ENCODE measurements around the gene FST. TPM values are rescaled to one million over a fixed set of nuclear protein-coding genes. Genes with fewer than 3 reads are reported as not detected.

Gene FST, protein sequence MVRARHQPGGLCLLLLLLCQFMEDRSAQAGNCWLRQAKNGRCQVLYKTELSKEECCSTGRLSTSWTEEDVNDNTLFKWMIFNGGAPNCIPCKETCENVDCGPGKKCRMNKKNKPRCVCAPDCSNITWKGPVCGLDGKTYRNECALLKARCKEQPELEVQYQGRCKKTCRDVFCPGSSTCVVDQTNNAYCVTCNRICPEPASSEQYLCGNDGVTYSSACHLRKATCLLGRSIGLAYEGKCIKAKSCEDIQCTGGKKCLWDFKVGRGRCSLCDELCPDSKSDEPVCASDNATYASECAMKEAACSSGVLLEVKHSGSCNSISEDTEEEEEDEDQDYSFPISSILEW
- 10 to 100 TPM in 2 of 4 donors, 1 to 10 TPM in 2; 2.1 to 15.7 (median 9.3) TPM for total RNA-seq

DNA sequence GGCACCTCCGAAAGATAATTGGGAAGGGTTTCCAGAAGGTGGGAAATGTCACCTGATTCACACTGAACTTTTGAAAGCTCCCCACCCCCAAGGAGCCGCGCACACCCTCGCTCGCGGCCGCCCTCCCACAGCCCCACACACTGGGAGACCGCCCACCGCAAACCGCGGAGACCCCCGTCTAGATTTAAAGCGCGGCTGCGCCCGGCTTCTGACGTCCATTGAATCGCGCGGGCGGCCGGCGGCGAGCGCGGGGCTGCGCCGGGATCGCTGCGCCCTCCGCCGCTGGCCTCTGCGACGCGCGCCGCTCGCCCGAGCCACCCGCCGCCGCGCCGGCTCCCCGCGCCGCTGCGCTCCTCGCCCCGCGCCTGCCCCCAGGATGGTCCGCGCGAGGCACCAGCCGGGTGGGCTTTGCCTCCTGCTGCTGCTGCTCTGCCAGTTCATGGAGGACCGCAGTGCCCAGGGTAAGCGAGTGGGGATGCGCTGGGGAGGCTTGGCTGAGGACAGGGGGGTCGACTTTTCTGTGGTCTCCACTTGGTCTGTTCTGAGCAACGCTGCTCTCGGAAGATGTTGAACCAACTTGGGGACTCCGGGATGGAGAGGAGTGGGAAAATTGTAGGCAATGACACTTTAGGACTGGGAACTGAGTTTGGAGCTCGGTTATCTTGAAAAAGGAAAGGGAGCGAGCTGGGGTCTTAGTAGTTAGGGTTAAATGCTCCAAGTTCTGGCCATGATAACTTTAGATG, at the start of gene FST:
FST (plus strand) TSS at position 214 of the 743 bp plus-strand sequence; CDS start at position 377, 163 bp downstream.
- TF ChIP-seq, protein P1, sequence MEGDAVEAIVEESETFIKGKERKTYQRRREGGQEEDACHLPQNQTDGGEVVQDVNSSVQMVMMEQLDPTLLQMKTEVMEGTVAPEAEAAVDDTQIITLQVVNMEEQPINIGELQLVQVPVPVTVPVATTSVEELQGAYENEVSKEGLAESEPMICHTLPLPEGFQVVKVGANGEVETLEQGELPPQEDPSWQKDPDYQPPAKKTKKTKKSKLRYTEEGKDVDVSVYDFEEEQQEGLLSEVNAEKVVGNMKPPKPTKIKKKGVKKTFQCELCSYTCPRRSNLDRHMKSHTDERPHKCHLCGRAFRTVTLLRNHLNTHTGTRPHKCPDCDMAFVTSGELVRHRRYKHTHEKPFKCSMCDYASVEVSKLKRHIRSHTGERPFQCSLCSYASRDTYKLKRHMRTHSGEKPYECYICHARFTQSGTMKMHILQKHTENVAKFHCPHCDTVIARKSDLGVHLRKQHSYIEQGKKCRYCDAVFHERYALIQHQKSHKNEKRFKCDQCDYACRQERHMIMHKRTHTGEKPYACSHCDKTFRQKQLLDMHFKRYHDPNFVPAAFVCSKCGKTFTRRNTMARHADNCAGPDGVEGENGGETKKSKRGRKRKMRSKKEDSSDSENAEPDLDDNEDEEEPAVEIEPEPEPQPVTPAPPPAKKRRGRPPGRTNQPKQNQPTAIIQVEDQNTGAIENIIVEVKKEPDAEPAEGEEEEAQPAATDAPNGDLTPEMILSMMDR (IDR thresholded peaks at IDR 0.05), result no peak
- ATAC-seq (ENCODE audit: low FRiP score), result no peak
- DNase-seq (ENCODE audit: low spot score), result no peak

DNA sequence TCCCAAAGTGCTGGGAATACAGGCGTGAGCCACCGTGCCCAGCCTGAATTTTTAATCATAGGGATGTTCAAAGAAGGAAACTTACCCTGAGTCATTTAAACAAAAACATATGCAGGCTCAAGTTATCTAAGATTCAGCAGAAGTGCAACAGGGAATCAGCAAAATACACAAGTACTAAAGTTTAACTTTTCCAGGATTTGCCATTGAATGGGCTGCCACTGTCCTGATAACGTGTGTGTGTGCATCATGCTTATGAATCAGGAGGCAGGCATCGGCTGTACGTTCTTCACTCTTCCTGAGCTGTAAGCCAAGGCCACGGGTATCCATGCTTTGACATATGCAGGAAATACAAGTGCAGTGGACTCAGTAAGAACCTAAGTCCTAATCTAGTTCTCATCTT, 48.8 kb upstream of the FST start:
- ATAC-seq (ENCODE audit: low FRiP score) (no peak), DNase-seq (ENCODE audit: low spot score) (no peak)
- TF ChIP-seq, protein P1 (IDR thresholded peaks at IDR 0.05), result no peak

DNA sequence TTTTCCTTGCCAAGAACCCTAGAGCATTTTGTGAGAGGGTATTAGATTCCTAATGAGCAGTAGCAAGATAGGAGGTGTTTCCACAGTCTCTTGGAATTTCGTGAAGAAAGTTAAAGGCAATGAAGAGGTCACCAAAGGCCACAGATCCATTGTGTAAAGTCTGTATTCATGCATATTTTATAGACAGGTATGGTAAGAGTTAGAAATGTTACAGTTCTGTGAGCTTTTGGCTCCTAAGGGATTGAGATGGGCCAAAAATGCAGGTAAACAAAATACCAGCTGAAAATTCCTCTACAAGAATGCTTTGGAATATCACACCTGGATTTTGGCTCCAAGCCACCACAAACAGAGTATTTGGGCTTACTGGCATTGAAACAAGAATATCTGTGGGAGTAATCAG, 47.4 kb upstream of the FST start:
- ATAC-seq (ENCODE audit: low FRiP score), result no peak
- no peak for DNase-seq (ENCODE audit: low spot score)

DNA sequence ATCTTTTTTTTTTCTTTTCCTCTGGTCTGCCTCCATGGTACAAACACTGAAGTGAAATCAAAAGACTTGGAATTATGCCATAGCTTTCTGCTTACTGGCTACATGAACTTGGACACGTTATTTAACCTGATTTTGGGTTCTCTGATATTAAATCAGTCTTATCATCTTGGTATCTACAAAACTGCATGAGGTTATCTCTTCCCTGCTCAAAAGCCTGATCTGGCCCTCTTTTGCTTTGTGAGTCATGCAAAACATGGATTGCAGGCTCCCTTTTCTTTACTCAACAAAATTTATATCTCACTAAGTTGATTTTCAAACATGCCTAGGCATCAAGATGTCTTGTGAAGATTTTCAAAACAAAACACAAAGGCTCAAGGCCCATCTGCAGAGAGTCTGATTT, 45.9 kb upstream of the FST start:
- ATAC-seq (ENCODE audit: low FRiP score), result no peak
- DNase-seq (ENCODE audit: low spot score), result no peak
- TF ChIP-seq, protein P1 (IDR thresholded peaks at IDR 0.05), result no peak

More for the DNA sequence above, 47.4 kb upstream of the FST start:
- TF ChIP-seq, protein P1 (IDR thresholded peaks at IDR 0.05), result no peak

DNA sequence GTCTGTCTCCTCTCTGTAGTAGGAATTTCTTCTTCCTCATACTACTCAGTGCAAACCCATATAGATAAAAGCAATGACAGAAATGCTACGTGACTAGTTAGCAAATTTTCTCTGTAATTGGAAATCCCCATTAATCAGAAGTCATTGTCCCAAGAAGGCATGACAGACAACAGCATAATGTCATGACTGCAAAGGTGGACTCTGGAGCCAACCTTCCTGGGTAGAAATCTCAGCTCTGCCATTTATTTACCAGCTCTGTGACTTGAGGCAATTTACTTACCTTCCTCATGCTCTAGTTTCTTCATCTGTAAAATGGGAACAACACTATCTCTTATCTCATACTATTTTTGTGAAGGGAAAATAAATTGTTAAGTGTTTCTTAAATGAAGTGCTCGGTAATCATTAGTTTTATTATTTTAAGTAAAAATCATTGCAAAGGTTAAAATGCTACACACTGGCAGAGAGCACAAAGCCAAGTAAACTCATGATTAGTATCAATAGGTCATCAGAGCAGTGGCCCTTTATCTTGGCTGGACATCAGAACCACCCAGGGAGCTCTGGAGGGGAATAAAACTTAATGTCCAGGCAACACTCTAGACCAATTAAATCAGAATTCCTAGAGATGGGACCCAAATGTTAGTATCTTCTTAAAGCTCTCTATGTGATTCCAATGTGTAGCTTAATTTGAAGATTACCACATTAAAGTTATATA, 43.8 kb upstream of the FST start:
- no peak for ATAC-seq (ENCODE audit: low FRiP score)
- TF ChIP-seq, protein P1 (IDR thresholded peaks at IDR 0.05), result no peak
- DNase-seq (ENCODE audit: low spot score), result no peak

DNA sequence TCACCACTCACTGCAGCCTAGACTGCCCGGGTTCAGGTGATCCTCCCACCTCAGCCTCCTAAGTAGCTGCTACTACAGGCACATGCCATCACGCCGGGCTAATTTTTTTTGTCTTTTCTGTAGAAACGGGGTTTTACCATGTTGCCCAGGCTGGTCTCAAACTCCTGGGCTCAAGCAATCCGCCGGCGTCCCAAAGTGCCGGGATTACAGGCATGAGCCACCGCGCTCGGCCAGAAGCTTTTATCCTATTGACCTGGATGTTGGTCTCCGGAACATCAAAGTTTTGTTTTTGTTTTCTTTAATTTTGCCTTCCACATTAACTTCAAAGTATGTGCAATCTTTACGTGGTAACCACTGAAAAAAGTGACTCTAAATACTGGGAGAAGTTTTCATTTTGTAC, 42.4 kb upstream of the FST start:
- DNase-seq (ENCODE audit: low spot score) (no peak), ATAC-seq (ENCODE audit: low FRiP score) (no peak)
- TF ChIP-seq, protein P1 (IDR thresholded peaks at IDR 0.05), result no peak

Data from omental fat pad (tissue), 4 donors.